GM12878 (cell line): ENCODE measurements around the gene SLC4A2. TPM values are rescaled to one million over a fixed set of nuclear protein-coding genes. Genes with fewer than 3 reads are reported as not detected.

Source experiments
- ATAC-seq: fragments of 200-7000 bp; cut with Tn5 transposase; 3 replicates; pipeline ENCODE4 v1.9.1; 2020; ENCODE audit warnings: mild to moderate bottlenecking, moderate library complexity
- BruUV-seq: library from RNA; stranded (reverse); fragments of 400-500 nt; replicated peaks from 2 replicates; lab custom pipeline; 2021; lab: Mats Ljungman, UMichigan
- CTCF ChIA-PET: fragments of 300-600 bp; sonication (Branson Sonifier 250); formaldehyde crosslinking; extraction: SDS; loops from one replicate; lab custom pipeline; 2021; ENCODE audit warnings: inconsistent platforms; lab: Yijun Ruan, JAX
- POLR2A ChIA-PET: fragments of 350-600 bp; formaldehyde crosslinking; extraction: SDS; loops from one replicate; lab custom pipeline; 2021; ENCODE audit warnings: inconsistent platforms; lab: Charles Lee
- RAD21 ChIA-PET: fragments of 300-600 bp; sonication (Branson Sonifier 250); formaldehyde crosslinking; loops from one replicate; lab custom pipeline; 2023; ENCODE audit warnings: antibody characterized with exemption; ENCODE audit not compliant: unreplicated experiment; lab: Charles Lee
- SMC1A ChIA-PET: fragments of 300-600 bp; sonication (Branson Sonifier 250); formaldehyde crosslinking; loops from one replicate; lab custom pipeline; 2023; ENCODE audit not compliant: unreplicated experiment, uncharacterized antibody; lab: Charles Lee
- DNase-seq: peaks from one replicate; pipeline ENCODE4 v3.0.0-alpha.2; 2011; ENCODE audit warnings: low read depth, low spot score
- FAIRE-seq: peaks from 3 replicates; lab custom pipeline; 2011; peaks lifted over from hg19 to GRCh38; lab: Jason Lieb, UNC
- H2AFZ ChIP-seq: 2 replicates; pipeline ENCODE4 v1.6.0; 2011; ENCODE audit warnings: low read depth, low read length, control low read depth; ENCODE audit not compliant: control insufficient read depth
- H3K27ac ChIP-seq: 2 replicates; pipeline ENCODE4 v1.5.1; 2011; ENCODE audit warnings: control low read depth; ENCODE audit not compliant: control insufficient read depth, insufficient read depth
- H3K27me3 ChIP-seq, 2 experiments: replicated peaks in 1 of 2; 2 replicates each; pipeline versions ENCODE4 v1.6.0 to v1.6.1; 2011; ENCODE audit warnings: low read length in 1 of 2; ENCODE audit not compliant: control insufficient read depth in 2 of 2, insufficient read depth in 2 of 2
- H3K36me3 ChIP-seq, 2 experiments: 2 replicates each; pipeline ENCODE4 v1.5.1; 2011; ENCODE audit warnings: low read length in 1 of 2; ENCODE audit not compliant: control insufficient read depth in 2 of 2, insufficient read depth in 2 of 2
- H3K4me1 ChIP-seq: 2 replicates; pipeline ENCODE4 v1.6.1; 2011; ENCODE audit warnings: mild to moderate bottlenecking, low read length, moderate library complexity, mixed read lengths; ENCODE audit not compliant: control insufficient read depth, insufficient read depth
- H3K4me2 ChIP-seq: 2 replicates; pipeline ENCODE4 v1.6.0; 2011; ENCODE audit warnings: control low read depth; ENCODE audit not compliant: control insufficient read depth, insufficient read depth
- H3K4me3 ChIP-seq: fragments of 200-600 bp; sonication (generic); 2 replicates; pipeline ENCODE4 v1.5.1; 2016
- H3K79me2 ChIP-seq: 2 replicates; pipeline ENCODE4 v1.6.0; 2011; ENCODE audit warnings: low read length; ENCODE audit not compliant: control insufficient read depth, insufficient read depth
- H3K9ac ChIP-seq: 2 replicates; pipeline ENCODE4 v1.8.0; 2011; ENCODE audit warnings: low read length, control low read depth, mixed read lengths; ENCODE audit not compliant: control insufficient read depth, insufficient read depth
- H3K9me3 ChIP-seq: replicated peaks from 3 replicates; pipeline ENCODE4 v1.5.1; 2011; ENCODE audit warnings: mild to moderate bottlenecking, low read length; ENCODE audit not compliant: control insufficient read depth, insufficient read depth
- H4K20me1 ChIP-seq: 2 replicates; pipeline ENCODE4 v1.6.0; 2011; ENCODE audit not compliant: control insufficient read depth, insufficient read depth
- BCL3 ChIP-seq: IDR thresholded peaks from 2 replicates; pipeline ENCODE4 v1.6.1; 2011; ENCODE audit warnings: borderline replicate concordance, low read depth, mild to moderate bottlenecking, moderate library complexity, low read length; ENCODE audit not compliant: insufficient read depth, poor library complexity, severe bottlenecking
- HDAC6 ChIP-seq: fragments of 200-600 bp; sonication (generic); IDR thresholded peaks from one replicate; pipeline ENCODE4 v1.8.0; 2017; ENCODE audit warnings: antibody characterized with exemption; ENCODE audit not compliant: unreplicated experiment
- HSF1 ChIP-seq: fragments of 150-350 bp; IDR thresholded peaks from 2 replicates; pipeline ENCODE4 v1.6.1; 2014; ENCODE audit warnings: mild to moderate bottlenecking, low read depth, low read length
- LARP7 ChIP-seq: fragments of 450-650 bp; IDR thresholded peaks from 2 replicates; pipeline ENCODE4 v1.6.1; 2017; ENCODE audit warnings: mild to moderate bottlenecking
- MAX ChIP-seq: IDR thresholded peaks from 2 replicates; pipeline ENCODE4 v1.6.1; 2012; ENCODE audit warnings: low read depth, low read length, improper control_type of control experiment
- POLR2A ChIP-seq: IDR thresholded peaks from 2 replicates; pipeline ENCODE4 v1.6.1; 2011; ENCODE audit warnings: low read depth, mild to moderate bottlenecking, low read length
- POLR2AphosphoS2 ChIP-seq: IDR thresholded peaks from 2 replicates; pipeline ENCODE4 v1.6.1; 2011; ENCODE audit warnings: low read depth, mild to moderate bottlenecking, low read length, improper control_type of control experiment, moderate library complexity
- RUNX3 ChIP-seq: IDR thresholded peaks from 2 replicates; pipeline ENCODE4 v1.6.1; 2012; ENCODE audit warnings: low read length, inconsistent platforms
- SMARCA5 ChIP-seq: fragments of 450-650 bp; IDR thresholded peaks from 2 replicates; pipeline ENCODE4 v1.6.1; 2017; ENCODE audit warnings: mild to moderate bottlenecking
- USF2 ChIP-seq: IDR thresholded peaks from 2 replicates; pipeline ENCODE4 v1.6.1; 2011; ENCODE audit warnings: low read depth, low read length, improper control_type of control experiment, borderline replicate concordance
- WRNIP1 ChIP-seq: IDR thresholded peaks from 2 replicates; pipeline ENCODE4 v1.6.1; 2011; ENCODE audit warnings: low read depth, low read length, improper control_type of control experiment, borderline replicate concordance
- ZBTB33 ChIP-seq: fragments of 450-650 bp; IDR thresholded peaks from 2 replicates; pipeline ENCODE4 v1.6.1; 2017; ENCODE audit warnings: mild to moderate bottlenecking
- WGBS: methylation state at CpG from one replicate; pipeline ENCODE4 v1.1.6; 2016; ENCODE audit warnings: low lambda C conversion rate; ENCODE audit not compliant: insufficient replicate concordance, insufficient coverage; ENCODE audit errors: missing lambda C conversion rate; 5-methylcytosine and 5-hydroxymethylcytosine counted together
- in situ Hi-C: fragments of 300-500 bp; cut with MboI; formaldehyde crosslinking; loops from 9 replicates; pipeline ENCODE4 v1.14.3; 2018; ENCODE audit warnings: mixed read lengths
- intact Hi-C: fragments of 100-400 bp; cut with micrococcal nuclease; formaldehyde crosslinking; loops from one replicate; pipeline ENCODE4 v1.14.2; 2022; ENCODE audit not compliant: unreplicated experiment
- polyA plus RNA-seq, 11 experiments: library from polyadenylated mRNA; depleted of rRNA in 4 of 11; unstranded in 6 of 11; stranded (reverse) in 5 of 11; fragments of >200 nt; fragmentation: Nextera tagmentation in 4 of 11; fragmentation: Illumina TruSeq in 1 of 11; extraction: Ambion mirVana in 4 of 11; extraction: Trizol in 1 of 11; gene quantifications; 1 replicate in 1 of 11; 2 replicates in 10 of 11; pipeline versions ENCODE4 v1.2.1 to v1.2.3, GENCODE V29; 2011 to 2016; ENCODE audit warnings: inconsistent platforms in 2 of 11, missing spikeins in 2 of 11, low read depth in 1 of 11
- total RNA-seq, 4 experiments: library from RNA; depleted of rRNA in 3 of 4; stranded (reverse); fragments of >200 nt in 3 of 4; fragmentation: Illumina TruSeq in 1 of 4; extraction: Trizol in 1 of 4; gene quantifications; 2 replicates each; pipeline versions ENCODE4 v1.2.1 to v1.2.3, GENCODE V29; 2013 to 2021

The SLC4A2 gene
- total and polyA plus RNA-seq, 10 of the 15 experiments (the other 5 are each of a cell fraction or from before 2014, with no cell fraction given): 2.7 to 78.6 (median 30.1) TPM

GRCh38 chr7:151048911-151049463, 10.4 kb upstream of the SLC4A2 start:
- no peak overlapping the region for H3K9ac ChIP-seq
- no peak for TF ChIP-seq WRNIP1
- peak; percentile 31; the same call in 1 of the 2 replicates for TF ChIP-seq POLR2A
- no peak for TF ChIP-seq POLR2AphosphoS2
- no peak for TF ChIP-seq USF2
- no peak overlapping the region for H3K4me2 ChIP-seq
- ChIA-PET RAD21 (no interaction called here), POLR2A (no interaction called here), CTCF (no interaction called here), SMC1A (no interaction called here)
- DNase-seq (no peak), FAIRE-seq (no peak), ATAC-seq (no peak)
- no peaks in the 10 kb centered on the region for H3K9me3 ChIP-seq
- H3K4me1 ChIP-seq: no peaks in the 10 kb centered on the region
- no peaks in the 10 kb centered on the region for H3K36me3 ChIP-seq
- H3K4me3 ChIP-seq: no peak overlapping the region
- H3K27ac ChIP-seq: no peak overlapping the region
- no peak overlapping the region for H2AFZ ChIP-seq
- intact Hi-C loops: no loop called here
- no peaks in the 10 kb centered on the region for H4K20me1 ChIP-seq
- no peaks in the 10 kb centered on the region; a peak in 1 of 4 replicates for H3K27me3 ChIP-seq
- no peaks in the 10 kb centered on the region for H3K79me2 ChIP-seq
- 93% methylated on average over 38 of the region's 38 CpGs for WGBS
- no TSS peak for BruUV-seq
- in situ Hi-C loops: no loop called here

- intact Hi-C loops (no loop called here), in situ Hi-C loops (no loop called here)
- no peak overlapping the region for H3K4me3 ChIP-seq
- H4K20me1 ChIP-seq: no peaks in the 10 kb centered on the region
- FAIRE-seq (no peak), DNase-seq (no peak), ATAC-seq (peak; percentile 50)
- no peaks in the 10 kb centered on the region; a peak in 1 of 4 replicates for H3K27me3 ChIP-seq
- no peak overlapping the region for H3K4me2 ChIP-seq
- H3K4me1 ChIP-seq: no peaks in the 10 kb centered on the region
- H3K9ac ChIP-seq: no peak overlapping the region
- 22% methylated on average over 32 of the region's 50 CpGs for WGBS
- SMC1A ChIA-PET: no interaction called here
- CTCF ChIA-PET: no interaction called here
- H3K9me3 ChIP-seq: no peaks in the 10 kb centered on the region
- H3K27ac ChIP-seq: no peak overlapping the region
- H3K36me3 ChIP-seq: no peaks in the 10 kb centered on the region
- BruUV-seq: no TSS peak
- RAD21 ChIA-PET: no interaction called here
- no peaks in the 10 kb centered on the region for H3K79me2 ChIP-seq
- POLR2A ChIA-PET: no interaction called here
- no peak overlapping the region for H2AFZ ChIP-seq
- TF ChIP-seq ZBTB33 (no peak), HSF1 (no peak), BCL3 (no peak), HDAC6 (peak; percentile 95), RUNX3 (0 out of 2 replicates have a peak, but pooled peaks have one; percentile 17), LARP7 (no peak), MAX (no peak), SMARCA5 (no peak)
Observed at GRCh38 chr7:151051108-151051507, 8.3 kb upstream of the SLC4A2 start.
